ENCODE data around the gene TSHZ2.

GRCh38 chr20:53168491-53168890 lies 196.3 kb downstream of the TSHZ2 start:
- TF ChIP-seq, protein P1, sequence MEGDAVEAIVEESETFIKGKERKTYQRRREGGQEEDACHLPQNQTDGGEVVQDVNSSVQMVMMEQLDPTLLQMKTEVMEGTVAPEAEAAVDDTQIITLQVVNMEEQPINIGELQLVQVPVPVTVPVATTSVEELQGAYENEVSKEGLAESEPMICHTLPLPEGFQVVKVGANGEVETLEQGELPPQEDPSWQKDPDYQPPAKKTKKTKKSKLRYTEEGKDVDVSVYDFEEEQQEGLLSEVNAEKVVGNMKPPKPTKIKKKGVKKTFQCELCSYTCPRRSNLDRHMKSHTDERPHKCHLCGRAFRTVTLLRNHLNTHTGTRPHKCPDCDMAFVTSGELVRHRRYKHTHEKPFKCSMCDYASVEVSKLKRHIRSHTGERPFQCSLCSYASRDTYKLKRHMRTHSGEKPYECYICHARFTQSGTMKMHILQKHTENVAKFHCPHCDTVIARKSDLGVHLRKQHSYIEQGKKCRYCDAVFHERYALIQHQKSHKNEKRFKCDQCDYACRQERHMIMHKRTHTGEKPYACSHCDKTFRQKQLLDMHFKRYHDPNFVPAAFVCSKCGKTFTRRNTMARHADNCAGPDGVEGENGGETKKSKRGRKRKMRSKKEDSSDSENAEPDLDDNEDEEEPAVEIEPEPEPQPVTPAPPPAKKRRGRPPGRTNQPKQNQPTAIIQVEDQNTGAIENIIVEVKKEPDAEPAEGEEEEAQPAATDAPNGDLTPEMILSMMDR (IDR thresholded peaks at IDR 0.05; ENCODE audit: low read depth, low read length) = no peak
- TF ChIP-seq EZH2phosphoT487 (IDR thresholded peaks at IDR 0.05; ENCODE audit: low read depth) = no peak
